ENCODE data around the gene CDKN1A.
A peak's percentile ranks its signal among the peaks of the same experiment; 100 is the strongest.

Gene CDKN1A

GRCh38 chr6:36677059-36677749 is 1.3 kb upstream of the CDKN1A start:
- DNase-seq (ENCODE audit: low spot score): no peak
- FAIRE-seq: no peak

GRCh38 chr6:36677753-36678487 is 594 bp upstream of the CDKN1A start:
- no peak for FAIRE-seq

GRCh38 chr6:36679043-36679833 is 724 bp downstream of the CDKN1A start:
- DNase-seq (ENCODE audit: low spot score) (peak; percentile 57), FAIRE-seq (no peak)

More at GRCh38 chr6:36677753-36678487, 594 bp upstream of the CDKN1A start:
- no peak for DNase-seq (ENCODE audit: low spot score)

- DNase-seq (ENCODE audit: low spot score) (peak; percentile 51), FAIRE-seq (no peak)
Observed at GRCh38 chr6:36682328-36683144, 4.0 kb downstream of the CDKN1A start.

- FAIRE-seq (no peak), DNase-seq (ENCODE audit: low spot score) (no peak)
Observed at GRCh38 chr6:36683145-36683655, 4.7 kb downstream of the CDKN1A start.

GRCh38 chr6:36683656-36684446 is 5.3 kb downstream of the CDKN1A start:
- DNase-seq (ENCODE audit: low spot score) (no peak), FAIRE-seq (no peak)

GRCh38 chr6:36684447-36684812 is 5.9 kb downstream of the CDKN1A start:
- FAIRE-seq: no peak
- DNase-seq (ENCODE audit: low spot score): no peak

GRCh38 chr6:36685166-36685924 is 6.8 kb downstream of the CDKN1A start:
- DNase-seq (ENCODE audit: low spot score): no peak
- FAIRE-seq: no peak

- FAIRE-seq (no peak), DNase-seq (ENCODE audit: low spot score) (no peak)
Observed at GRCh38 chr6:36685926-36686667, 7.6 kb downstream of the CDKN1A start.

- DNase-seq (ENCODE audit: low spot score): no peak
Observed at GRCh38 chr6:36686668-36687513, 8.4 kb downstream of the CDKN1A start.

GRCh38 chr6:36688063-36688738 is 9.7 kb downstream of the CDKN1A start:
- FAIRE-seq (no peak), DNase-seq (ENCODE audit: low spot score) (no peak)

More at GRCh38 chr6:36686668-36687513, 8.4 kb downstream of the CDKN1A start:
- no peak for FAIRE-seq

- DNase-seq (ENCODE audit: low spot score) (no peak), FAIRE-seq (no peak)
Observed at GRCh38 chr6:36688739-36689075, 10.2 kb downstream of the CDKN1A start.

- no peak for DNase-seq (ENCODE audit: low spot score)
- no peak for FAIRE-seq
Observed at GRCh38 chr6:36691011-36691410, 12.5 kb downstream of the CDKN1A start.

GRCh38 chr6:36691612-36692011 is 13.1 kb downstream of the CDKN1A start:
- FAIRE-seq (no peak), DNase-seq (ENCODE audit: low spot score) (no peak)

- no peak for FAIRE-seq
- no peak for DNase-seq (ENCODE audit: low spot score)
Observed at GRCh38 chr6:36692220-36692619, 13.7 kb downstream of the CDKN1A start.

- FAIRE-seq (no peak), DNase-seq (ENCODE audit: low spot score) (no peak)
Observed at GRCh38 chr6:36692861-36693702, 14.6 kb downstream of the CDKN1A start.
